ENCODE measurements around the gene AEN. TPM values are rescaled to one million over a fixed set of nuclear protein-coding genes. Genes with fewer than 3 reads are reported as not detected.

AEN gene
- total RNA-seq, 4 donors from 2014 or later = 7.7 to 10.3 (median 8.4) TPM

DNA sequence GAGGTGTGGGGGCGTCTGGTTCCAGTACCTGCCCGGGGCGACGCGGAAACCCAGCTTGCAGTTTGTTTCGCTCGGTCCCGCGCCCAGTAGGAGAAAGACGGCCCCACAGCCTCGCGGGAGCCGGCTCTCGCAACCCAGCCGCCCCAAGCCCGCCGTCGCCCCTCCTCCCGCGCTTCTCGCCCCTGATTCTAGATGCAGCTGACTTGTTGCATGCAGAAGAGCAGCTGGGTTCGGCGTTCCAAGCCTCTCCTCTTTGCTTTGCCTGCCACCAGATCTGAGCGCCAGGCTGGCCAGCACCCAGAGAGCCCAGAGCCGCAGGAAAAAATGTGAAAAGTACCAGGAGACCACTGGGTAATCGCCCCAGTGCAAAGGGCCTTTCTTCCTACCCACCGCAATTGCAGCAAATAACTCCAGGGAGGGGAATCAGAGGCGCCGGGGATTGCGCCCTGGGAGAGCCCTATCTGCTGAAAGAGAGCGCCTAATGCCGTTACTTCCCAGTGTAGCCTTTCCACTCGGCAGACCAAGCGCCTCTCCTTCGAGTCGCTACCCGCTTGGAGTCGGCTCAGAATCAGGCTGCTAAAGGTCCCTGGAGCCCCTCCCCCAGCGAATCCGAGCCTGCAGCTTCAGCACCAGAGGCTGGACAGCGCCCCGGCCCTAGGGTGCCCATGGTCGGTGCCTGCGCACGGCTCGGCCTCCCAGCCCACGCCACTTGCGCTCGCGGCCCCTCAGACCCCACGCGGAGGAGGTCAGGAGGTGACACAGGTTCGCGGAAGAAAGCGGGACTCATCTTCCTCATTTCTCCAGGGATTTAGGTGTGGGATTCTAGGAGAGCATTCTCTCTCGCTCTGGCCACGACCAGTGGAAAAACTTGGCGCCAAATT is 15.7 kb upstream of the AEN start:
- TF ChIP-seq, protein P1, sequence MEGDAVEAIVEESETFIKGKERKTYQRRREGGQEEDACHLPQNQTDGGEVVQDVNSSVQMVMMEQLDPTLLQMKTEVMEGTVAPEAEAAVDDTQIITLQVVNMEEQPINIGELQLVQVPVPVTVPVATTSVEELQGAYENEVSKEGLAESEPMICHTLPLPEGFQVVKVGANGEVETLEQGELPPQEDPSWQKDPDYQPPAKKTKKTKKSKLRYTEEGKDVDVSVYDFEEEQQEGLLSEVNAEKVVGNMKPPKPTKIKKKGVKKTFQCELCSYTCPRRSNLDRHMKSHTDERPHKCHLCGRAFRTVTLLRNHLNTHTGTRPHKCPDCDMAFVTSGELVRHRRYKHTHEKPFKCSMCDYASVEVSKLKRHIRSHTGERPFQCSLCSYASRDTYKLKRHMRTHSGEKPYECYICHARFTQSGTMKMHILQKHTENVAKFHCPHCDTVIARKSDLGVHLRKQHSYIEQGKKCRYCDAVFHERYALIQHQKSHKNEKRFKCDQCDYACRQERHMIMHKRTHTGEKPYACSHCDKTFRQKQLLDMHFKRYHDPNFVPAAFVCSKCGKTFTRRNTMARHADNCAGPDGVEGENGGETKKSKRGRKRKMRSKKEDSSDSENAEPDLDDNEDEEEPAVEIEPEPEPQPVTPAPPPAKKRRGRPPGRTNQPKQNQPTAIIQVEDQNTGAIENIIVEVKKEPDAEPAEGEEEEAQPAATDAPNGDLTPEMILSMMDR (IDR thresholded peaks at IDR 0.05) = no peak
- TF ChIP-seq POLR2A (IDR thresholded peaks at IDR 0.05) = no peak
- no peak for DNase-seq (ENCODE audit: low spot score in 2 of 2)
- intact Hi-C loops (cut with DNase I; ENCODE audit: low total_unique reads) = no loop called here
- WGBS, 2 donors = 2 to 6% methylated on average over 35 to 45 of the region's 58 CpGs
- no peak overlapping the region for H3K4me3 ChIP-seq (ENCODE audit: low read depth, poor library complexity, severe bottlenecking)

DNA sequence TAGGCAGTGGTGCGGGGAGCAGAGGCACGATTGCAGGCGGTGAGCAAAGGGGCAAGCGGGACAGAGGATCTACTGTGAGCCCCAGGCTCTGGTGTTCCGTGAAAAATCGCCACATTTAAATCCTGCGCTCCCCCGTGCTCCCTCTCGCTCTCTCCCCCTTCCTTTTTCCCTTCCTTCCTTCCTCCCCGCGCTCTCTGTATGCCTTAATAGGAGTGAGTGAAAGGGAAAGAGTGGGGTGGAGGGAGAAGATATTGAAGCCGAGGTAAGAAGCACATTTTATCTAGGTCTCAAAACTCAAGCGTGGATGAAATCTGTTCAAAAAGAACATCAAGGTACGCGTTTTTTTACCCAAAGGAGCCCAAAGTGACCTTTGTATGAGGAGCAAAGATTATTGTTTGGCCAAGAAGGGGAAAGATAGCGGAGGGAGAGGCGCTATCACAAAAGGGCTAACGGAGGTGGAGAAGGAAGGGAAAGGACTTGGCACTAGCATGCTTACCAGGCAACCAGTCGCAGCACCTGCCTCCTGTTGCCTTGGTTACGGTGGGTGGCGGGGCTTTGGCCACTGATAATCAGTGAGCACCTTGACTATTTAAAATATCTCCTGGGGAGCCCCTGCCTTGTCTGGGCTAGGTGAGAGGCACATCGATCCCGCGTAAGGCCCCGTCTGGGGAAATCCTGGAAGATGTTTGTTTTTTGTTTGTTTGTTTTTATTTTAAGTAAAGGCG is 14.9 kb upstream of the AEN start:
- DNase-seq (ENCODE audit: low spot score in 2 of 2) = no peak
- H3K4me3 ChIP-seq (ENCODE audit: low read depth, poor library complexity, severe bottlenecking) = no peak overlapping the region
- WGBS, 2 donors = 11 to 12% methylated on average over 26 of the region's 26 CpGs
- TF ChIP-seq, protein P1 (IDR thresholded peaks at IDR 0.05) = no peak
- TF ChIP-seq POLR2A (IDR thresholded peaks at IDR 0.05) = no peak
- intact Hi-C loops (cut with DNase I; ENCODE audit: low total_unique reads) = no loop called here

- DNase-seq (ENCODE audit: low spot score in 2 of 2) = no peak
- no peak overlapping the region for H3K4me3 ChIP-seq (ENCODE audit: low read depth, poor library complexity, severe bottlenecking)
- intact Hi-C loops (cut with DNase I; ENCODE audit: low total_unique reads) = no loop called here
- WGBS, 2 donors = 82 to 87% methylated on average over 1 of the region's 1 CpG
- TF ChIP-seq, protein P1 (IDR thresholded peaks at IDR 0.05) = no peak
Observed at GRCh38 chr15:88607951-88608350, 13.2 kb upstream of the AEN start.

DNA sequence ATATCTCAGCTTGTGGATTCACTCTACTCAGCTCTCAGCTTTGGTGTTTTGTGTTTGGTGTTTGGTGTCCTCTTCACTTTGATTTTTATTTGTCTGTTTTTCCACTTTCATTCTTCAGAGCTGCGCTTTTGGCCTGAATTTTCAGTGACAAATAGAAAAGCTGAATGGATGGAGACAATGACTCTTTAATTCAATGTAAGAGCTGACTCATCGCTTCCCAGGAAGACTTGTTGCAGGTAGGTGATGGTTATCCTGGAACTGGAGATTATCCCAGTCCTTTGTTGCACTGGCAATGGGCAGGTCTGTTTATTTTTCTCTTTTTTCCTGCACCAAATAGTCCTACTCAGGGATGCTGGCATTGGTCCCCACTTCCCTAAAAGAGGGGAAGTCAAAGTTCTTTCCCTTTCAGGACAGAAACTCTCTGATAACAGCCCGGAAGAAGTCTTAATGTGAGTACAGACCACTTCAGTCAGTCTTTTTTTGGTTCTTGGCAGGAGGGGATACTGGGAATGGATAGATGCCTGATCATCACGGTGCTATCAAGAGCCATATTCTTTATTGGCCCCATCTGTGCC is 12.4 kb upstream of the AEN start:
- 79 to 81% methylated on average over 4 of the region's 4 CpGs for WGBS, 2 donors
- TF ChIP-seq, protein P1 (IDR thresholded peaks at IDR 0.05) = no peak
- H3K4me3 ChIP-seq (ENCODE audit: low read depth, poor library complexity, severe bottlenecking) = no peak overlapping the region
- DNase-seq (ENCODE audit: low spot score in 2 of 2) = no peak
- intact Hi-C loops (cut with DNase I; ENCODE audit: low total_unique reads) = no loop called here

DNA sequence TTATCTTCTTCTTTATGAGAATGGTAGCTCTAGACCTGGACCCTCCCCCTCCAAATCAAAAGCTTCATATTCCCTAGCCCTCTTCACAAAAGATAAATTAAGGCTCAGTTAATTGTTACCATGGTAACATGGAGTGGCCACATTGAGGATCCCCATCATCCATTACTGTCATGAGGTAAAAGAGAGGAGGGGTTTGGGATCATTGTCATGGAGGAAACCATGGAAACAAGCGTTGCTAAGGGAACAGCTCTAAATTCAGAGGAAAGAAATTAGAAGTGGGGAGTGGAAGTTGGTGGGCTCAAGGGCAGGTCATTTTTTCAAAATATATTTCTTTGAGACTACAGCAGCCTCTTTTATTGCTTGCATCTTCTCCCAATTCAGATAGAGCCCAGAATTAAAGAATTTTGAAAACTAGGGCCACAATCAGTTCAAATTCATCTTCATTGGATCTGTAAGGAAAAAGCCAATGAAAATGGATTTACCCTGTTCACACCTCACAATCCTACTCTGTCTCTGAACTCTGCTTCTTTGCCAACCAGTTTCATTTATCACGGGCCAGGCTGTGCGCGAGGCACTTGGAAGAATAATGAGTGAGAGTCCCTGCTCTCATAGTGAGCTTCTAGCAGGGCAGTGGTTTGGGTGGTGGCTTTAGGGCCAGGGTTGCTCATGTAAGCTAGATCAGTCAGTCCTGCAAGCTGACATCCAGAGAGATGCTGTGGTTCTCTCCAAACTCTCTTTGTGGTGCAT is 11.6 kb upstream of the AEN start:
- WGBS, 2 donors = 66 to 73% methylated on average over 4 of the region's 4 CpGs
- no peak for TF ChIP-seq POLR2A (IDR thresholded peaks at IDR 0.05)
- TF ChIP-seq, protein P1 (IDR thresholded peaks at IDR 0.05) = no peak
- DNase-seq (ENCODE audit: low spot score in 2 of 2) = no peak
- intact Hi-C loops (cut with DNase I; ENCODE audit: low total_unique reads) = loop anchor here (10.0 kb wide), 1 partner anchor 135 kb away; no protein-coding TSS in a partner anchor
- no peak overlapping the region for H3K4me3 ChIP-seq (ENCODE audit: low read depth, poor library complexity, severe bottlenecking)

Measured in lower leg skin (tissue), 4 donors.